K562 (cell line): ENCODE data around the gene EML1. TPM values are rescaled to one million over a fixed set of nuclear protein-coding genes. Genes with fewer than 3 reads are reported as not detected.

Source experiments
- ATAC-seq: fragments of 200-7000 bp; cut with Tn5 transposase; 3 replicates; pipeline ENCODE4 v1.9.1; 2020; ENCODE audit warnings: moderate library complexity
- BruUV-seq: library from RNA; stranded (reverse); fragments of 400-500 nt; replicated peaks from 2 replicates; lab custom pipeline; 2021; lab: Mats Ljungman, UMichigan
- CTCF ChIA-PET: fragments of 300-600 bp; formaldehyde crosslinking; extraction: SDS; loops from one replicate; lab custom pipeline; 2021; ENCODE audit warnings: low intra/inter-chr PET ratio; lab: Yijun Ruan, JAX
- POLR2A ChIA-PET: fragments of 300-600, 350-650 bp; sonication (Branson Sonifier 250); formaldehyde crosslinking; extraction: SDS; loops from one replicate; lab custom pipeline; 2021; ENCODE audit warnings: antibody characterized with exemption, inconsistent platforms; lab: Yijun Ruan, JAX
- DNase-seq, 4 experiments: peaks; one replicate each; pipeline versions ENCODE4 v3.0.0 to v3.0.0-alpha.2; 2011 to 2018; ENCODE audit warnings: low spot score in 3 of 4, mixed read lengths in 3 of 4; ENCODE audit errors: extremely low read depth in 1 of 4
- FAIRE-seq: peaks from 2 replicates; lab custom pipeline; 2011; peaks lifted over from hg19 to GRCh38; lab: Jason Lieb, UNC
- H2AFZ ChIP-seq: 2 replicates; pipeline ENCODE4 v1.6.0; 2011; ENCODE audit warnings: low read depth, low read length, control low read depth, inconsistent platforms
- H3K27ac ChIP-seq: fragments of 200-600 bp; 3 replicates; pipeline ENCODE4 v1.8.0; 2011; ENCODE audit warnings: low read depth, mild to moderate bottlenecking, control low read depth, inconsistent platforms, low read length, moderate library complexity, mixed read lengths; ENCODE audit errors: extremely low read depth
- H3K27me3 ChIP-seq, 2 experiments: fragments of 300-600 bp in 1 of 2; 2 replicates in 1 of 2; 3 replicates in 1 of 2; pipeline versions ENCODE4 v1.6.0 to v1.8.0; 2011; ENCODE audit warnings: inconsistent platforms in 2 of 2, low read length in 2 of 2, mild to moderate bottlenecking in 1 of 2, mixed read lengths in 1 of 2, moderate library complexity in 1 of 2; ENCODE audit not compliant: control insufficient read depth in 2 of 2, insufficient read depth in 2 of 2
- H3K36me3 ChIP-seq: fragments of 300-600 bp; 3 replicates; pipeline ENCODE4 v1.8.0; 2011; ENCODE audit warnings: mild to moderate bottlenecking, low read length, inconsistent platforms; ENCODE audit not compliant: control insufficient read depth, insufficient read depth
- H3K4me1 ChIP-seq, 2 experiments: fragments of 200-600 bp in 1 of 2; replicated peaks in 1 of 2; 2 replicates in 1 of 2; 3 replicates in 1 of 2; pipeline versions ENCODE4 v1.5.1 to v1.8.0; 2011; ENCODE audit warnings: inconsistent platforms in 2 of 2, low read length in 2 of 2, mild to moderate bottlenecking in 1 of 2, mixed read lengths in 1 of 2, moderate library complexity in 1 of 2; ENCODE audit not compliant: control insufficient read depth in 2 of 2, insufficient read depth in 2 of 2
- H3K4me2 ChIP-seq: 2 replicates; pipeline ENCODE4 v1.6.1; 2011; ENCODE audit warnings: low read length, control low read depth, inconsistent platforms, mixed read lengths; ENCODE audit not compliant: insufficient read depth
- H3K4me3 ChIP-seq: fragments of 200-600 bp; sonication (generic), shearing (Covaris generic); 2 replicates; pipeline ENCODE4 v1.5.1; 2016; ENCODE audit warnings: control low read depth, inconsistent platforms
- H3K79me2 ChIP-seq: fragments of 200-600 bp; 3 replicates; pipeline ENCODE4 v1.8.0; 2011; ENCODE audit warnings: low read length, inconsistent platforms; ENCODE audit not compliant: control insufficient read depth, insufficient read depth
- H3K9ac ChIP-seq, 2 experiments: 2 replicates each; pipeline versions ENCODE4 v1.6.0 to v1.6.1; 2011; ENCODE audit warnings: low read depth in 2 of 2, low read length in 2 of 2, control low read depth in 1 of 2, inconsistent platforms in 1 of 2, mild to moderate bottlenecking in 1 of 2, mixed read lengths in 1 of 2; ENCODE audit not compliant: insufficient read depth in 1 of 2
- H3K9me1 ChIP-seq: one replicate; pipeline ENCODE4 v1.6.0; 2011; ENCODE audit warnings: inconsistent platforms, mild to moderate bottlenecking, low read length, moderate library complexity; ENCODE audit not compliant: control insufficient read depth, insufficient read depth
- H3K9me3 ChIP-seq: replicated peaks from 2 replicates; pipeline ENCODE4 v1.5.1; 2011; ENCODE audit warnings: low read depth, low read length, inconsistent platforms; ENCODE audit not compliant: control insufficient read depth, insufficient read depth
- H4K20me1 ChIP-seq: replicated peaks from 2 replicates; pipeline ENCODE4 v1.6.1; 2011; ENCODE audit warnings: low read length, inconsistent platforms, mixed read lengths; ENCODE audit not compliant: control insufficient read depth, insufficient read depth
- ARNT ChIP-seq, 2 experiments: fragments of 450-650 bp; IDR thresholded peaks; 2 replicates each; pipeline ENCODE4 v1.6.1; 2016; ENCODE audit warnings: mild to moderate bottlenecking in 1 of 2
- BRCA1 ChIP-seq, 2 experiments: fragments of 450-650 bp in 1 of 2; sonication (generic) in 1 of 2; formaldehyde crosslinking in 1 of 2; IDR thresholded peaks; 2 replicates each; pipeline versions ENCODE4 v1.5.0 to v1.6.1; 2017 to 2020; ENCODE audit warnings: mild to moderate bottlenecking in 1 of 2, missing genetic modification reagents in 1 of 2
- BRF1 ChIP-seq: IDR thresholded peaks from 3 replicates; pipeline ENCODE4 v1.6.1; 2011; ENCODE audit warnings: borderline replicate concordance, mild to moderate bottlenecking; ENCODE audit not compliant: insufficient read length; ENCODE audit errors: extremely low read depth
- CTCF ChIP-seq, 3 experiments: IDR thresholded peaks in 2 of 3; conservative IDR thresholded peaks in 1 of 3; 2 replicates each; pipeline ENCODE4 v1.5.1; 2011 to 2012; ENCODE audit warnings: low read length in 3 of 3, mild to moderate bottlenecking in 3 of 3, control low read depth in 2 of 3, improper control_type of control experiment in 1 of 3, inconsistent platforms in 1 of 3, low read depth in 1 of 3, mixed read lengths in 1 of 3, moderate library complexity in 1 of 3; ENCODE audit not compliant: insufficient read depth in 2 of 3
- HBP1 ChIP-seq: fragments of 450-650 bp; formaldehyde crosslinking; IDR thresholded peaks from 2 replicates; pipeline ENCODE4 v1.4.0; 2022; ENCODE audit warnings: missing genetic modification characterization
- NFATC3 ChIP-seq: fragments of 450-650 bp; IDR thresholded peaks from 2 replicates; pipeline ENCODE4 v1.6.1; 2017; ENCODE audit warnings: mild to moderate bottlenecking
- SIX5 ChIP-seq, 2 experiments: IDR thresholded peaks; 2 replicates each; pipeline ENCODE4 v1.6.1; 2011; ENCODE audit warnings: low read length in 2 of 2, borderline replicate concordance in 1 of 2, low read depth in 1 of 2, mild to moderate bottlenecking in 1 of 2, moderate library complexity in 1 of 2; ENCODE audit not compliant: insufficient read depth in 1 of 2
- SMAD2 ChIP-seq: fragments of 150-350 bp; IDR thresholded peaks from 2 replicates; pipeline ENCODE4 v1.6.1; 2014; ENCODE audit warnings: low read depth, mild to moderate bottlenecking, low read length
- SNRNP70 ChIP-seq: fragments of 200-400 bp; formaldehyde crosslinking; optimal IDR thresholded peaks from 2 replicates; pipeline ENCODE3; 2017; ENCODE audit warnings: low read depth, low read length
- ZBTB11 ChIP-seq, 3 experiments: fragments of 200-800 bp in 1 of 3; fragments of 250-450 bp in 1 of 3; fragments of 450-650 bp in 1 of 3; sonication (Bioruptor Pico) in 1 of 3; sonication (Bioruptor generic) in 1 of 3; formaldehyde crosslinking in 1 of 3; IDR thresholded peaks; 2 replicates each; pipeline versions ENCODE4 v1.6.1 to v1.8.0; 2016 to 2022; ENCODE audit warnings: mild to moderate bottlenecking in 2 of 3, missing genetic modification characterization in 2 of 3, missing compliant biosample characterization in 1 of 3, moderate library complexity in 1 of 3
- ZBTB2 ChIP-seq: fragments of 450-650 bp; IDR thresholded peaks from 2 replicates; pipeline ENCODE4 v1.6.1; 2016; ENCODE audit warnings: antibody characterized with exemption
- WGBS: fragments of 100-300 bp; shearing (Covaris generic); methylation state at CpG from one replicate; pipeline ENCODE4 v1.1.6; 2016; ENCODE audit warnings: low coverage, mixed read lengths; ENCODE audit not compliant: insufficient coverage; ENCODE audit errors: missing lambda C conversion rate; 5-methylcytosine and 5-hydroxymethylcytosine counted together
- in situ Hi-C: fragments of 300-500 bp; cut with MboI; formaldehyde crosslinking; loops from 4 replicates; pipeline ENCODE4 v1.15.0; 2018; ENCODE audit warnings: inconsistent platforms, mixed read lengths
- intact Hi-C: fragments of 100-400 bp; cut with micrococcal nuclease; formaldehyde crosslinking; loops from 2 replicates; pipeline ENCODE4 v1.14.2; 2022
- polyA plus RNA-seq, 8 experiments: library from polyadenylated mRNA; depleted of rRNA in 4 of 8; stranded (reverse) in 5 of 8; unstranded in 3 of 8; fragments of >200 nt; fragmentation: Nextera tagmentation in 2 of 8; fragmentation: Illumina TruSeq in 1 of 8; extraction: Ambion mirVana in 2 of 8; extraction: Trizol in 1 of 8; gene quantifications; 2 replicates each; pipeline versions ENCODE4 v1.2.1 to v1.2.3, GENCODE V29; 2011 to 2014; ENCODE audit warnings: inconsistent platforms in 1 of 8, missing spikeins in 1 of 8
- total RNA-seq, 7 experiments: library from RNA; depleted of rRNA in 6 of 7; stranded (reverse); fragments of >200 nt in 6 of 7; fragmentation: Illumina TruSeq in 2 of 7; extraction: Trizol in 2 of 7; gene quantifications; 2 replicates each; pipeline versions ENCODE4 v1.2.1 to v1.2.3, GENCODE V29; 2011 to 2021; ENCODE audit warnings: low replicate concordance in 1 of 7

Gene EML1
- total and polyA plus RNA-seq, 9 of the 15 experiments (the other 6 are each of a cell fraction or from before 2014, with no cell fraction given), result 0.01 to 0.35 (median 0.07) TPM; not detected in 2

- WGBS, result no CpG with 5 or more reads among the region's 1 CpG
- TF ChIP-seq SIX5 (IDR thresholded peaks at IDR 0.05; ENCODE audit: borderline replicate concordance in 1 of 2, insufficient read depth in 1 of 2, low read depth in 1 of 2, low read length in 2 of 2), result no peak
- TF ChIP-seq SMAD2, result no peak
- TF ChIP-seq BRCA1 (IDR thresholded peaks at IDR 0.05), result no peak
- no peak for TF ChIP-seq BRCA1 (CRISPR knock-in tag; IDR thresholded peaks at IDR 0.05)
- no peak for TF ChIP-seq ZBTB2
- TF ChIP-seq SNRNP70, result no peak
- TF ChIP-seq HBP1 (CRISPR knock-in tag), result no peak
- TF ChIP-seq CTCF (IDR thresholded peaks at IDR 0.05 in 2 of 3, conservative IDR thresholded peaks at IDR 0.05 in 1 of 3; ENCODE audit: insufficient read depth in 2 of 3, low read depth in 1 of 3, low read length in 3 of 3), result no peak
- TF ChIP-seq NFATC3, result no peak
- no peak for TF ChIP-seq ARNT (IDR thresholded peaks at IDR 0.05)
- TF ChIP-seq BRF1, result no peak
- no peak for TF ChIP-seq ZBTB11 (CRISPR knock-in tag; IDR thresholded peaks at IDR 0.05)
Observed at GRCh38 chr14:99857551-99857950, 64.3 kb downstream of the EML1 start.

More at GRCh38 chr14:99857551-99857950, 64.3 kb downstream of the EML1 start:
- ATAC-seq (no peak), FAIRE-seq (no peak), DNase-seq (no peak)
- in situ Hi-C loops (no loop called here), intact Hi-C loops (no loop called here)
- peaks cover 0 to 22% of the 10 kb centered on the region in 2 experiments; a peak in 2 of 5 replicates for H3K27me3 ChIP-seq
- ChIA-PET POLR2A (no interaction called here), CTCF (no interaction called here)
- no peak overlapping the region for H3K27ac ChIP-seq
- no peaks in the 10 kb centered on the region for H3K79me2 ChIP-seq
- no peak overlapping the region for H3K9ac ChIP-seq
- no peaks in the 10 kb centered on the region for H3K9me1 ChIP-seq
- H2AFZ ChIP-seq, result no peak overlapping the region
- no peaks in the 10 kb centered on the region for H3K36me3 ChIP-seq
- H3K9me3 ChIP-seq, result no peaks in the 10 kb centered on the region
- H3K4me3 ChIP-seq, result no peak overlapping the region
- BruUV-seq, result no TSS peak
- H3K4me1 ChIP-seq, result no peaks in the 10 kb centered on the region
- H3K4me2 ChIP-seq, result no peak overlapping the region
- H4K20me1 ChIP-seq, result no peaks in the 10 kb centered on the region
